NCI-H128 (cell line): ENCODE measurements around the gene CST5.
"Not testable (repeated sequence)": the region's sequence is repeated elsewhere in the genome, so short reads cannot be mapped to it uniquely, and the experiment has no call there.

Source experiments
- DNase-seq: peaks from one replicate; lab custom pipeline; 2025; ENCODE audit not compliant: unreplicated experiment; lab: John Stamatoyannopoulos, UW

CST5 gene

DNA sequence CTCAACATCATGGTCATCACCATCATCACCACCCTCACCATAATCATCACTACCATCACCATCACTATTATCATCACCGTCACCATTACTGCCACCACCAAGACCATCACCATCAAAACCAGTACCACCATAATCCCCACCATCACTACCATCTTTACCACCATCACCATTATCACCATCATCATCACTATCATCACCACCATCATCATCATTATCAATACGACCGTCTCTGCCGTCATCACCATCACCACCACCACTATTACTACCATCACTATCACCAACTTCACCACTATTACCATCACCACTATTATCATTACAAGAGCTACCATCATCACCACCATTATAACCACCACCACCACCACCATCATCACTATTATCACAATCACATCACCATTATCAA is 11.3 kb upstream of the CST5 start:
- not testable (repeated sequence) for DNase-seq

DNA sequence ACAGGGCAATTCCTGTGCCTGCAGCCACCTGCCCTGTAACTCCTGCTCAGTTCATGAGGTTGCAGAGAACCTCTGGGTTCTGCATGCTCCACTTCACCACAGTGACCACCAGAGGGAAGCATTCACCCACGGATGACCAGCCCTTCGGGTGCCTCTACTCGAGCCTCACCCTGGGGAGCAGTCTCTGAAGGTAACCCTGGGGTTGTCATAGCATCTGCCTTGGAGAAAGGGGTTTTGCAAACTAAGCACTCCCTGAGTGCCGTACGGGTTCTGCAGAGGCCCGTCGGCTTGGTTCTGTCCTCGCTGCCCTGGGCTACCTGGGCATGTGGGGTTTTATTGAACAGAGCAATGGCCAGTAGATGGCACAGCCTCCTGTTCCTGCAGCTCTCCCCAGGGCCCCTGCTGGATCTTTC is 10.2 kb upstream of the CST5 start:
- no peak for DNase-seq

DNA sequence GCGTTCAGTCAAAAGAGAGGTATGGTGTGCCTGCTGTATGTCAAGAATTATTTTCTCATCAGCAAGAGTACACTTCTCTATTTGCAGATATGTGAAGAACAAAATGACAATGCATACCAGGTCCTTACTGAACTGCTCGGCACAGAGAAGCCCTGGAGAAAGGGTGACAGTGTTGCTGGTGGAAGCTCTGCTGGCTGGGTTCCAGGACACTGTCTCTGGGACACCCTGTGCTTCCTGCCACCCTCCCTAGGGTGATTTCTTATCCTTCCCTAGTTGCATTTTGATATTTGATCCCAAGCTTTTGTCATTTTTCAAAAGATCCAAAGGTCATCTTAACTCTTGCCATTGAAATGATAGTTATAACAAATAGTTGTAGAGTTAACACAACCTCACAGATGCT is 8.3 kb upstream of the CST5 start:
- no peak for DNase-seq

DNA sequence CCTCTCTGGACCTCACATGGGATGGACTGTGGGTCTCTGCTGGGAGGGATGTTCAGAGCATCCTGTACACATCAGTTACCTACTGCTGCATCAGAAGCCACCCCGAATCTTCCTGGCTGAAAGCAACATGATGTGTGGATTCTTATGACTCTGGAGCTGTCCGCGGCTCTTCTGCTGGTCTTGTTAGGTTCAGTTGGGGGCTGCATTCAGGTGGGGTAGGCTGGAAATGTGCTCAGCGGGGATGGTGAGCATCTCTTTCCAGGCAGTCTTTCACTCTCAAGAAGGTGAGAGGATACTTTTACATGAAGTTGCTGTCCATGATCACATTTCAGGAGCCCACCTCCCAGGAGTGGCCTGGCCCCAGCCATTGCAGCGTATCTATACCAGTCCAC is 5.2 kb upstream of the CST5 start:
- DNase-seq: no peak

DNA sequence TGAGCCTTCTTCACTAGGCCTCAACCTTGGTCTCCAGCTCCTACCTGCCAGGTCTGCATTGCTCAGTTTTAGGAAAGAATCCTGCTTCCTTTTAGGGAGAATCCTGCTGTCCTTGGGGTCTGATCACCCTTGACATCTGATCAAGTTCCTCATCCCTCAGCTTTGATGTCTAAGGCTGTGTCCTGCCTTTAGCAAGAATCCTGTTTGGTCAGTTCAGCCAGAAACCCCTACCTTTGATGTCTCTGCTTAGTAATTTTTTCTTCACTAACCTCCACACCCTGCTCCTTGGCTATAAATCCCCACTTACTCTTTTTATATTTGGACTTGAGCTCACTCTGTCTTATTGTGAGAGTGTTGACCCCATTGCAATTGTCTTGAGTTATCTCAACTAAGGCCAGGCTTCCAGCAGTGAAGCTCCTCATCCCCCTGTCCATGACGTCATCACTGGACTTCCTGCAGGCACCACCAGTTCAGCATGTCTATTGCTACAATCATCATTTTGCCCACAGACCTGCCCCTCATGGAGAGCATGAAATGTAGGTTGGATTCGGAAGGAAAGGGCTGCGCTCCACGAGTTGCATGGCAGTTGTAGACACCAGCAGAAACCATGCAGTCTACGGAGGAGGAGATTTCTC is 4.7 kb upstream of the CST5 start:
- no peak for DNase-seq

DNA sequence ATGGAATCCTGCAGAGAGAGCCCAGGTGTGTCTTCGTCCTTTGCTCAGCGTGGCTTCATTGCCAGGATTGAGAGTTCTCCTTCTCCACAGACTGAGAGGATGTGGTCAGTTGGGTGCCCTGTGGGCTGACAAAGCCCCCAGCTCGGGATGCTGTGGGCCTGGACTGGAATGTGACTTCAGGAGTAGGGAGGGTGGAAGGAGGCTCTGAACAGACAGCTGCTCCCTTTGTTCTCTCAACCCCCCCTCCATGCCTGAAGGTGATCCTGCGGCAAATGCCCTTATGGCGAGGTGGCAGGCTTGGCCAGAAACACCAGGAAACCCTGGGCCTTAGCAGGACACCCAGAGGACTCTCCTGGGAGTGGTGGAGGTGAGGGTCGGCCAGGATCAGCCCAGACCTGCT is 1.8 kb upstream of the CST5 start:
- DNase-seq: no peak

DNA sequence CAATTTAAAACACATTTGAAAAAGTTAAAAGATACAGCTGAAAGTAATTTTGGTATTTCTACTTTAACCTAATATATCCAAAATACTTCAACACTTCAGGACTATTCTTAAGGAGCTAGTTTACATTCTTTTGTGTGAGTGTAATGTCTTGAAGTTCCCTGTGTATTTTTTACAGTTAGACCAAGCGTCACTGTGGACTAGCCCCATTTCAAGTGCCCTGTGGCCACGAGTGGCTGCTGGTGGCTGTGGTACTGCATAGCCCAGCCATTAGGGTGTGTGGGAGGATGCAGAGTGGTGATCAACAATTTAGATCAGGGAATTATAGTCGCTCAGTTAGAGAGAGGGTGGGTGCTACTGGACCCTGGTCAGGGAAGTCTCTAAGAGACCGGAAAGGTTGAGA is 869 bp upstream of the CST5 start:
- no peak for DNase-seq

DNA sequence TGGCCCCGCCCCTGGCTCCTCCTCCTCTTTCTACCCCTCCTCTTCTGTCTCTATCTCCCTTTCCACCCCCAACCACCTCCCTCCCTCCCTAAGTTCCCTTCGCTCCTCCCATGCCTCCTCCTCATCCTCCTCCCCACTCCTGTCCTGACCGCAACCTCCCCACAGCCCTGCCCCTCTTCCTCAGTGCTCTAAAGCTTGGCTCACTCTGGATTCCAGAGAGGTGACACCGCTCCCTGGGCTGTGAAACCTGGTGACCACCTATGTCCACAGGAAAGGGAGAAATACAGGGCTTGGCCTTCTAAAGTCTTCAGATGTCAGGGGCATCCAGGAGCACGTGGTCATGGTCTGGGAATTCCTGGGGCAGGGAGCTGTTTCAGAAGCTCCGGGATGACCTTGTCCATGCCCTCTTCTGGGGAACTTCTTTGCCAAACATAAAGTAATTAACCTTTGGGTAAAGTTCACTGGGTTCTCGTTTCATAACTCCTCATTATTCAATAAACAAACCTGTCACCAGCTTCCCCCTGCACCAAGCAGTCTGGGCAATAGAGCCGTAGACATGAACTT is 345 bp upstream of the CST5 start:
- no peak for DNase-seq

DNA sequence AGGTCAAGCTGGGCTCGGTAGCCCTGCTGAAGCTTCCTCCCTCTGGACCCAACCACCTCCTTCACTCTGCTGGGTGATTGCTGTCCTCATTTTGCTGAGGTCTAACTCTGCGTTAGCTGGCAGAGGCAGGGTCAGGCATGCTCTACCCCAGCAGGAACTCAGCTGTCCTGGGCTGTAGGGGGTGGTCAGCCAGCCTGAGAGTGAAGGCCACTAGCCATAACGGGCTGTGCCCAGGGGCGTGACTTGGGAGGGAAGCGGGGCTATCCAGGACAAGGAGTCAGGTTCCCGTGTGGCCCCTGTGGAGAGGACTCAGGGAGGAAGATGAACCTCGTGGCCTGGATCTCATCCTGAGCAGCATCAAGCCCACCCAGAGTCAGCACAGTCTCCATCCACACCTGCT is 761 bp downstream of the CST5 start:
- DNase-seq: no peak

DNA sequence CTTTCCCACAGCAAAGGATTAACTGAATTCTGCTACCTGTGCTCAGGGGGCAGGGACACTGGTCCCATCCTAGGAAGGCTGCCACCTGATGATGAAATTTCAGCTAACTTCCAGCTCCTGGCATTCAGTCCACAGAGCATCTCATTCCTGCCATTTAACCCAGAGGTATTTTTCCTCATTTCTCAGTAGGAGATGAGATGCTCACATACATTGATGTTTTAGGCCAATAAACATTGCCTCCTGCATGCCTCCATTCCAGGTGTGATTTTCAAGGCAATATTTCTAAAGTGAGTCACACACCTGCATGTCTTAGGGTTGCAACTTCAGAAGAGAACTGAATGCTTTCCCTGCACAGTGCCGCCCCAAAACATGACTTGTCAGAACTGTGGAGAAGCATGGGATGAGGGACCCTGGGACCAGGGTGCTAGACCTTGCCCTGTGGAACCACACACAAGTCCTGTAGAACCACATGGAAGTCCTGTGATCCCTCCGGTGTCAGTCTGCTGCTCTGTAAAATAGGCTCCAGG is 1.5 kb downstream of the CST5 start:
- not testable (repeated sequence) for DNase-seq

DNA sequence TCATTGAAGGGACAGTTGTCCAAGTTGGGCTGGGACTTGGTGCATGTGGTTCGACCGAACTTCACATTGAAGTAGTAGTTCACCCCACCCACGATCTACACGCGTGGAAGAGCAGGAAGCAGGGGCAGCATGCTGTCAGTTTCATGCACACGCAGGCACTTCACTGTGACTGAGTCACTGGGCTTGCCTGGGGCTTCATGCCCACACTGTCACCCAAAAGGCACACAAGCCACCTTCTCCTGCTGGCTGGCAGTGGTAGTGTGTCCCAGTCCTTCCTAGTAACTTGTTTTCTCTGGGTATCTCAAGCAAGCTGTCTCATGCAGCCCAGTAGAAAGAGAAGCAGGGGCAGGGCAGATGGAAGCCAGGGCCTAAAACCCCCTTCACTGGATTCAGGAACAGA is 2.0 kb downstream of the CST5 start:
- DNase-seq: no peak

DNA sequence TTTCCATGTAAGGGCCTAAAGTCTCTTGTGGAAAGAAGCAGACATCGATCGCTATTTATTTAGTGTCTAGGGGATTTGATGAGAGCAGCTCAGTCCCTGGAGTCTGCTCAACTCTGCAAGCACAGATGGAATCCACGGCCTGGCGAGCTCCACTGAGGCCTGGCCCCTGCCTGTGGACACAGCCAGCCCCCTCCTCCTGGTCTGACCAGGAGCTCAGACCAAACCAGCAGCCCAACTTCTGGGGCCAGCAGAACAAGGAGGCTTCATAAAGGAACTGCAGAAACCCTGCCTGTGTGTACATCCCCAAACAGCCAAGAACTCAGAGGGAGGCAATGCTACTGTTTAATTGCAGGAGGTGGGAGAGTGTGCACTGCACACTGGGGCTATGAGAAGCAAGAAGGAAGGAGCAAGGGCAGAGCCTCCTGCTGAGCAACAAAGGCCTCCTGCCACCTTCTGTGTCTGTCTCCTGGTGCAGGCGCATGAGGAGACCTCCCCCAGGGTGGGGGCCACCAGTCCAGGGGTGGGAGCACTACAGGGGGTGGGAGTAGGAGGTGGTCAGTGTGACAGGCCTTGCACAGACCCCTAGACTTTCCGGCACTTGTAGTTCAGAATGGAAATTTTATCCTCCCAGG is 3.8 kb downstream of the CST5 start:
- no peak for DNase-seq

DNA sequence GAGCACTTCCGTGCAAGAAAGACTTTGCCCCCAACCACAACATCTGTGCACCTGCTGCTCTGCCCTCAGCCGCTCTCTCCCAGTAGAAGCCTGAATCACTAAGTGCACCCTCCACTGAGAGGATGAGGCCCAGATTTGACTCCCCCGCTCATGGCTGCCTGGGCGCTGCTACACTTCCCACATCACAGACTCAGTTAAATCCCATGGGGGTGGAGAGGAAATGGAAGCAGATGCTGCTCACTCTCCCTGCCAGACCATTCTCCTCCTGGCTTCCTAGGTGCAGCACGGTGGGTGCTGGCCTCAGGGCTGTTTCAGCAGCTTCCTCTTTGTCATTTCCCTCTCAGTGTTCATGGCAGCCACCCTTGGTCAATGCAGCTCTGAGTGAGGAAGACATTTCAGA is 4.8 kb downstream of the CST5 start:
- DNase-seq: no peak

DNA sequence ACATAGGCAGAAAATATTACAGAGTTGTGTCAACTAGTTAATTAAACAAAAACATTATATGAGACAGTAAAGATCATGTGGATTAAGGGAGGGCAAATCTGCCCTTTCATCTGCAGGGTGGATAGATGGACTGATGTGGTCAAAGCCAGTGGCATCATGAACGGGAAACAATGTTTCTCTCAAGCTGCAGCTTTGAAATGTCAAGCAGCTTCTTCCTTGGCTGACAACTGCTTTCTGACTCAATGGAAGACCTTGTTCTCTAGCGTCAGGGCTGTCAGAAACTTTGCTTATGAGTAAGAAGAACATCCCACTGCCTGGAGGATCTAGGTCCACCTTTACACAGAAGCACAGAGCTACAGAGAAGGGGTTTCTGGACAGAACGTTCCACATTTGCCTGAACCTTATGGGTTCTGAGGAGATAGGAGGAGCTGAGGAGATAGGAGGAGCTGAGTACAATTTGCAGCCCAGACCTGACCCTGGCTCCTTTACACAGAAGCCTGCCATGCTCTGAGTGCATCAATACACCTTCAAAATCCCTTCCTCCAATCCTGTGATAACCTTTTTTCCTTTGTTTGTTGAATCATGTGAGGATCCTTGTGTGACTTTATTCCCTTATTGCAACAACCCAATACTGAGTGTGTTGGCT is 6.1 kb downstream of the CST5 start:
- no peak for DNase-seq

DNA sequence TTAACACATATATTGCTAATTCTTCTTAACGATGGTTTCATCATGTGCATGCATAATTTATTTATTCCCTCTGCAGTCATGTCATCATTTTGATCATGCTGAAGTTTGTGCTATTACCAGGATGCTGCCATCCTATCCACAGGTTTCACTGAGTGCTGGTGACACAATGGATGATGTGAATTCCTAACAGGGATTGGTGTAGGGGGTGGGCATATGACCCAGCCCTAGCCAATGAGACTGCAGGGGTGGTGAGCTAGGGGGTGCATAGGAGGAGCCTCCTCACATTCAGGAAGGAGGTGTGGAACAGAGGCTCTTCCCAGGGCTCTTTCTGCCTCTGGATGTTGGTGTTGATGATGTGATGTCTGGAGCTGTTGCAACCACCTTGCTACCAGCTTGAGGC is 7.5 kb downstream of the CST5 start:
- DNase-seq: no peak

DNA sequence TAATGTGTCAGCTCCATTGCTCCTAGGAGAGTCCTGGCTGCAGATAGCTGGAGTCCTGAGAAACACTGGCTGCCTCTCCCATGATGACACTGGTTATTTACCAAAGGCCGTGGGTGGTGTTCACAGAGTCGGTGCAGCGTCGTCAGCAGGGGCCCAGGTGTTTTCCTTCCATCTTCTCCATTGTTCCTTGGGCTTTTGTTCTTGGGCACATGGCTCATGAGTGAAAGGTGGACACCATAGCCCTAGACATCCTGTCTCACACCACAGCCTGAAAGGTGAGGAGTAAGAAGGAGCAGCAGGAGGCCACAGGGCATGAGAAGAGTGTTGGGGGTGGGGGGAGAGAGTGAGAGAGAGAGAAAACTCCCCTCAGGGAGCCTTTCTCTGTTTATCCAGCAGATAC is 9.1 kb downstream of the CST5 start:
- DNase-seq: no peak

DNA sequence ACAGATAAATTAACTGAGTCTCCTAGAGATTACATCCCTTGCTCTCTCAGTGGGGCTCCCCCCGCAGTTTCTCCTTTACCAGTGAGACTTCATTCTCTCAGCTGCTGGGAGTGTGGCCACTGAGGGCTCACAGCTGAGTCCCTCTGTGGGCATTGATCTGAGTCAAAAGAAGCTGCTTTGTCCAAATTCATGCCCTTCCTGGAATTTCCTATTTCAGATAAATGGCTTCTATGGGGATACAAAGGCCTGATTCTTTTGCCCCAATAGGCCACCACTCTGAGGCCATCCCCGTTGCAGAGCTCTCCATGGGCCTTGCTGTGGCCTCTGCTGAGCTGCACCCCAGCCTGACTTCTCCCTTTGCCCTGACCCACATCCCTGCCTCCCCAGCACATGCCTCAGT is 10.0 kb downstream of the CST5 start:
- DNase-seq: no peak

DNA sequence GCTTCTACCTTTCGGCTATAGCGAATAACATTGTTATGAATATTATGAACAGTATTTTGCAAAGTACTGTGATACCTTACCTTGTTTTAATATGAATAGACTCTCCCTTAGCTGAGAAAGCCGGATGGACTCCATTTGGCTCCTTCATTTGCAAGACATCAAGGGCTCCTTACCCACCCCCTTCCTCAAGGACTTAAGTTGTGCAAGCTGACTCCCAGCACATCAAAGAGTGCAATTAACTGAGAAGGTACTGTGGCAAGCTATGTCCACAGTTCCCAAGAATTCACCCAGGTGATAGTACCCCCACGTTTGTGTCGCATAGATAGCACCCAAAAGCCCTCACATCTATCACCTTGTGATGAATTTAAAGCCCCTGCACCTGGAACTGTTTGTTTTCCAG is 11.2 kb downstream of the CST5 start:
- no peak for DNase-seq

DNA sequence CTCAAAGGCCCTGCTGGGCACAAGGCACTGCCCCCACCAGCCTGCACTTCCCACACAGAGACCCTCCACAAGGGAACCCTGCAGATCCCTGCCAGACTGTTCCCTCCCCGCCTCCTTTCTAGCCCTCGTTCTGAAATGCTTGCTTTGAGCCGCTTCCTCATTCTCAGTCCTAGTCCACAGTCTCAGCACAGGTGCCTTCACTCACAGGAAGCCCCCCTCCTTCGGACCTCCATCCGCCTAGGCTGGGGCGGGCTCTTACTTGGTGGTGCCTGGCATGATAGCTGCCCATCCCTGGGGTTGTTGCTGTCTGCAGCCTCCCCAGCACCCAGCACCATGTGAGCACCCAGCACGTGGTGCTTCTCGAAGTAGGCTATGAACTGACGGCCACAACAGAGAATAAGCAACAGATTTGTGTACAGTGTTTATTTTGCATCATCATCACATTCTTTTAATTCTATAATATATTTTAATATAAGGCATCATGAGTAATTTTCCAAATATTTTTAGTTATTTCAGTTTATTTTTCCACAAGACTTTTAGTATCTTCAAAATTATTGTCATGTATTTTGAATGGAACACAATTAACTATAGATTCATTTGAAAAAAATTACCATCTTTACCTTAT is 12.3 kb downstream of the CST5 start:
- no peak for DNase-seq

DNA sequence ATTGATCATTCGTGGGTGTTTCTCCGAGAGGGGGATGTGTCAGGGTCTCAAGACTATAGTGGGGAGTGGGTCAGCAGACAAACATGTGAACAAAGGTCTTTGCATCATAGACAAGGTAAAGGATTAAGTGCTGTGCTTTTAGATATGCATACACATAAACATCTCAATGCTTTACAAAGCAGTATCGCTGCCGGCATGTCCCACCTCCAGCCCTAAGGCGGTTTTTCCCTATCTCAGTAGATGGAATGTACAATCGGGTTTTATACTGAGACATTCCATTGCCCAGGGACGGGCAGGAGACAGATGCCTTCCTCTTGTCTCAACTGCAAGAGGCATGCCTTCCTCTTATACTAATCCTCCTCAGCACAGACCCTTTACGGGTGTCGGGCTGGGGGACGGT is 18.8 kb downstream of the CST5 start:
- not testable (repeated sequence) for DNase-seq

DNA sequence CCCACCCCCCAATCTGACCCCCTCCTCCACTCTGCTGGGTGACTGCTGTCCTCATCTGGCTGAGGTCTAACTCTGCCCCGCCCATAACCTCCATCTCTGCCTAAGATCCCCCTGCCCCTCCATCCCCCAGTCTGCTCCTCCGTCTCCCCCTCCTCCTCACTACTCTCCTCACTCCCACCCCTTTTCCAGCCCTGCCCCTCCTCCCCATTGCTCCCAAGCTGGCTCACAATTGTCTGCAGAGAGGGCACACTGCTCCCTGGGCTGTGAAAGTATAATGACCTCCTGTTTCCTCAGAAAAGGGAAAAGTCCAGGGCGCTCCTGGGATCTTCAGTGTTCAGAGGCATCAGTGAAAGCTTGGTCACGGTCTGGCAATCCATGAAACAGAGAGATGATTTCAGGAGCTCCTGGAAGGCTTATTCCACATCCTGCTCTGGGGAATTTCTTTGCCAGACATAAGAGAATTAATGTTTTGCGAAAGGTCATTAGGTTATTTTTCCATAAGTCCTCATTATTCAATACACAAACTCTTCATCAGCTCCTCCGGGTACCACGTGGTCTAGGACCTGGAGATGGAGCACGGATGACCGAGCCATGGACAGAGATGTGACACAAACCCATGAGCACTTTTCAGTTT is 21.5 kb downstream of the CST5 start:
- DNase-seq: no peak
